NCI-H1092 (cell line): Measurements from ENCODE around the gene MPLKIP.
"Not testable (repeated sequence)": the region's sequence is repeated elsewhere in the genome, so short reads cannot be mapped to it uniquely, and the experiment has no call there.

Source experiments
- DNase-seq: peaks from one replicate; lab custom pipeline; 2025; lab: John Stamatoyannopoulos, UW

MPLKIP gene

DNA sequence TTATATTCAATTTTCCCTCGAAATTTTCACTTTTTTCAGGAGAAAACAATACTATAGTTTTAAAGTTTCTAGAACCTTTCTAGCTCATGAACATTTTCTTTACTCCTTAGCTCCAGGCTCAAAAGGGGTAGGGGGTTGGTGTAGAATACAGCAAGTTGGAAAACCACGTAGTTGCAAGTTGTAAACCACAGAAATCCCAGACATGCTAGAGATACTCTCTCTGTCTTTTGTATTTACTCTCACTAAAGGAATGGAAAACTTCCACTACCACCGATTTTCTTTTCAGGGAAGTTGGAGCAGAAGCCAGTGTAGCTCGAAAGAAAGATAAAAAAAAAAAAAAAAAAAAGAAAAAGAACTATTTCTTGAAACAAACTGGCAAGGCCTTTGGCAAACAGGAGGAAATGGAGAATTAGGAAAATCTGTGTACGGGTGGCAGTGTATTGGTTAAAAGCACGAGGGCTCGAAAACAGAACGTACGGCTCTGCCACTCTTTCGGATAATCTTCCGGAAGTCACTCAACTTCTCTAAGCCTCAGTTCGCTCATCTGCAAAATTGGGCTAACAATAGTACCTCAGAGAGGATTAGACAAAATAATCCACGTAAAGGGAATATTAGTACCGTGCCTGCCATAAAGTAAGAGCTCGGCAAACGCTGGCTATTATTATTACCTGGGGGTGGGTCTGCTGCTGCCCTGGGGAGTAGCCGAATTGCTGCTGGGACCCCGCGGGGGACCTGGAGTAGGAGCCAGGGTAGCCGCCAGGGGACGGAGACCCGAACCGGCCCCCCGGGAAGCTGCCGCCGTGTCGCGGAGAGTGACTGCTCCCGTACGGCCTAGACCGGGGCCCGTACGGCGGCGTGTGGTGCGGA lies 628 bp downstream of the MPLKIP start:
- no peak for DNase-seq

DNA sequence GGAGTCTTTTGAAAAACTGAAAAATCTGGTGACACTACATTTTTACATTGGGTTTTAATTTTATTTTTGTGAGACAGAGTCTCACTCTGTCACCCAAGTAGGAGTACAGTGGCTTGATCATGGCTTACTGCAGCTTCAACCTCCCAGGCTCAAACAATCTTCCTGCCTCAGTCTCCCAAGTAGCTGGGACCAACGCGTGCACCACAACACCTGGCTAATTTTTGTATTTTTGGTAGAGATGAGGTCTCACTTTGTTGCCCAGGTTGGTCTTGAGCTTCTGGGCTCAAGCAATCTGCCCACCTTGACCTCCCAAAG lies 11.5 kb downstream of the MPLKIP start:
- DNase-seq = no peak

DNA sequence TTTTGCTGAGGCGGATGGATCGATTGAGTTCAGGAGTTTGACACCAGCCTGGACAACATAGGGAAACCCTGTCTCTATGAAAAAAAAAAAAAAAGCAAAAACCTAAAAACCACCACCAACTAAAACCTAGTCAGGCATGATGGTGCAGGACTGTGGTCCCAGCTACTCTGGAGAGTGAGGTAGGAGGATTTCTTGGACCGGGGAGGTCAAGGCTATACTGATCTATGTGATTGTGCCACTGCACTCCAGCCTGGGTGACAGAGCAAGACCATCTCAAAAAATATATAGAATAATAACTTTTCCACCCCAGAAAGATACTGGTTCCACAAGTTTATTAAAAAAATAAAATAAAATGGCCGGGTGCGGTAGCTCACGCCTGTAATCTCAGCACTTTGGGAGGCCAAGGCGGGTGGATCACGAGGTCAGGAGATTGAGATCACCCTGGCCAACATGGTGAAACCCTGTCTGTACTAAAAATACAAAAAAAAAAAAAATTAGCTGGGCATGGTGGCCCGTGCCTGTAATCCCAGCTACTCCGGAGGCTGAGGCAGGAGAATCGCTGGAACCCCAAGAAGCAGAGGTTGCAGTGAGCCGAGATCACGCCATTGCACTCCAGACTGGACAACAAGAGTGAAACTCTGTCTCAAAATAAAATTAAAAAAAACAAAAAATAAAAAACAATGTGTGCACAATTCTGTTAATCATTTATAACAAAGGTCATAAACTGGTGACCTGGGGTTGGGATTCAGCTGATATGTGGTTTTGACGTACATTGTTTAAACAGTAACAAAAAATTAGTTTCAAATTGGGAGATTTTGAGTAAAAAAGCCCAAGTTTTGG lies 12.1 kb downstream of the MPLKIP start:
- DNase-seq = not testable (repeated sequence)

DNA sequence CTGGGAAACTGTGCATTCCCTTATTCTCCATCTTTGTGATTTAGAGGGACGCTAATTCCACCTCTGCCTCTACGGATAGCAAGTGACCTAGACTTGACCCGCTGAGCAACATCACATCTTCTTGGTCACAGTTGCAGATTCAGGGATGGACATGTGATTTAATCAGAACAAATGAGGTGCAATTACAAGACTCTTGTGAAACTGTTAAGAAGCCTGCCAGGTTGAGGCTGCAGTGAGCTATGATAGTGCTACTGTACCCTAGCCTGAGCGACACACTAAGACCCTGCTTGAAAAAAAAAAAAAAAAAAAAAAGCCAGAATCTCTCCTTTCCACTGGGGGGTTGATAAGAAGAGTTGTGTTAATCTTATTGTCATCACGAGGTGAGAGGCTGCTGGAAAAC lies 14.4 kb downstream of the MPLKIP start:
- DNase-seq = no peak

DNA sequence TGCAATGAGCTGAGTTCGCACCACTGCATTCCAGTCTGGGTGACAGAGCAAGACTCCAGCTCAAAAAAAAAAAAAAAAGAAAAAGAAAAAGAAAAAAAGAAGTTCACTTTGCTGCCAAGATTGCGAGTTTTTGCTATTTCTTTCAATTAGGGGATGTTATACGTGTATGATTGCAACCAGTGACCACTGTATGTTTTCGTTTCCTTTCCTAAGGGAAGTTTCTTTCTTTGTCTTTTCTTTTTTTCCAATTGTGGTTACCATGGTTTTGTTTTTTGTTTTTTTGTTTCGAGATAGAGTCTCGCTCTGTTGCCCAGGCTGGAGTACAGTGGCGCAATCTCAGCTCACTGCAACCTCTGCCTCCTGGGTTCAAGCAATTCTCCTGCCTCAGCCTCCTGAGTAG lies 16.2 kb downstream of the MPLKIP start:
- not testable (repeated sequence) for DNase-seq

DNA sequence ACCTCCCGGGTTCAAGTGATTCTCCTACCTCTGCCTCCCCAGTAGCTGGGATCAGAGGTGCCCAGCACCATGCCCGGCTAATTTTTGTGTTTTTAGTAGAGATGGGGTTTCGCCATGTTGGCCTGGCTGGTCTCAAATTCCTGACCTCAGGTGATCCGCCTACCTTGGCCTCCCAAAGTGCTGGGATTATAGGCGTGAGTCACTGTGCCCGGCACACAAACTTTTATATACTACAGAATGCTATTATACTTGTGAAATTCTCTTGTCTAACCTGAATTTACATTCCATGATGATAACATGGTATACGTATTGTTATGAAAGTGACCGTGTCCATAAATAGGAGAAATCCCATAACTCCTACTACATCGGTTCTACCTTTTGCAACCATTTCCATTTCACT lies 17.2 kb downstream of the MPLKIP start:
- not testable (repeated sequence) for DNase-seq

DNA sequence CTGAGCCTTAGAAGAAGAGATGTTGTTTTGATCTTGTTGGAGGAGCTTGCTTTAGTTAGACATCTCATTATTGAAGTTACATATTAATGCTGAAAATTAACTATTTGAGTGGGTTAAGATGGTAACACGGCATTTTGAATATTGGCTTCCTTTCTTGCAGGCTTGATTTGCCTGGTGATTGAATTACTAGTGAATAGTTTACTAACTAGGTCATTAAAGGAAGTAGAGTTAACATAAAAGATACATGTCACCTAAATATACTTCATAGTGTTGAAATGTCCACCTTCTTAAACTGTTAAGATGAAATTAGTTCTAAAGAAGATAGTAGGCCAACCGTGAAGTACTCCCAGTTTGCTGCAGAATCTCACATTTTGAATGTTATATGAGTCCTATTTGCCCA lies 18.5 kb downstream of the MPLKIP start:
- no peak for DNase-seq

DNA sequence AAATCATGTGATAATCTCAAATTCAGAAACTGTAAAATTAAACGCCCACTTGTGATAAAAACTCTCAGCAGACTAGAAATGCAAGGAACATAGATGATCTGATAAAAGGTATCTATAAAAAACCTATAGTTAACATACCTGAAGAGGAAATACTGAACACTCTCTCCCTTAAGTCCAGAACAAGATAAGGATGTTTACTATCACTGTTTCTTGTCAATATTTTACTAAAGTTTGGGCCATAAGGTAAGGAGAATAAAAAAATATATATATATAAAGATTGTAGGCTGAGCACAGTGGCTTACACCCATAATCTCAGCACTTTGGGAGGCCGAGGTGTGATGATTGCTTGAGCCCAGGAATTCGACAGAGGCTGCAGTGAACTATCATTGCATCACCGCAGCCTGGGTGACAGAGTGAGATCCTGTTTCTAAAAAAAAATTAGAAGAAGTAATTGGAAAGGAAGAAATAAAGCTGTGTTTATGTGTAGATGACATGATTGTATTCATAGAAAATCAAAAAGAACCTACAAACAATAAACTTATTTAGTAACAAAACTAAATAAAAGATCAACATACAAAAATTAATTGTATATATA lies 28.4 kb downstream of the MPLKIP start:
- DNase-seq = no peak

DNA sequence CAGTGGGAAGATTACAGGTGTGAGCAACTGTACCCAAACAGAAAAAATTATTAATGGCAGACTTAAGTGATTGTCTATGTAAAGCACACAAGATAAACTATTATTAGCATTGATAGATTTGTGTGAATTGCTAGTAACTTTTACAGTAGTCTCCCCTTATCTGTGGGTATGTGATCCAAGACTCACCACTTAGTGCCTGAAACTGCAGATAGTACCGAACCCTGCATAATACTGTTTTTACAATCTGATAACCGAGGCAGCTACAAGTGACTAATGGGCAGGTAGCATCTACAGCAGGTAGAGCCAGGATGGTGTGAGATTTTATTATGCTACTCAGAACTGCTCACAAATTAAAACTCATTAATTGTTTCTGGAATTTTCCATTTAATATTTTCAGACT lies 31.5 kb downstream of the MPLKIP start:
- DNase-seq = no peak

DNA sequence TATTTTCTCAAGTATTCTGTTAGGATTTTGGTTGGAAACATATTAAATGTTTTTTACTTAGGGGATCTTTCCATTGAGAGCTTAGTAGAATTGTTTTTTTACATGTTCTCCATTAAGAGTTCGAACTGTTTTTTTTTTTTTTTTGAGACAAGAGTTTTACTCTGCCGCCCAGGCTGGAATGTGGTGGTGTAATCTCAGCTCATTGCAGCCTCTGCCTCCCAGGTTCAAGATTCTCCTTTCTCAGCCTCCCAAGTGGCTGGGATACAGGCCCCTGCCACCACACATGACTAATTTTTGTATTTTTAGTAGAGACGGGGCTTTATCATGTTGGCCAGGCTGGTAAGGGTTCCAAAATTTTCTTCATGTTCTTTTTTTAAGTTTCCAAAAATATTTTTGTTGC lies 33.2 kb downstream of the MPLKIP start:
- DNase-seq = no peak

DNA sequence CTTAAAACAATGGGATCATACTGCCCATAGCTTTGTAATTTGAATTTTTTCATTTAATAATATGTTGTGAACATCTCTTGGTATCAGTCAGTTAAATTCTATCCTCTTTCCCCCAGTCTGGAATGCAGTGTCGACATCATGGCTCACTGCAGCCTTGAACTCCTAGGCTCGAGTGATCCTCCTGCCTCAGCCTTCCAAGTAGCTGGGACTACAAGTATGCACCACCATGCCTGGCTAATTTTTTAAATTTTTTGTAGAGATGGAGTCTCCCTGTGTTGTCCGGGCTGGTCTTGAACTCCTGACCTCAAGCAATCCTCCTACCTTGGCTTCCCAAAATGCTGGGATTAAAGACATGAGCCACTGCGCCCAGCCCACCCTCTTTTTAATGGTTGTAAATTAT lies 34.6 kb downstream of the MPLKIP start:
- no peak for DNase-seq

DNA sequence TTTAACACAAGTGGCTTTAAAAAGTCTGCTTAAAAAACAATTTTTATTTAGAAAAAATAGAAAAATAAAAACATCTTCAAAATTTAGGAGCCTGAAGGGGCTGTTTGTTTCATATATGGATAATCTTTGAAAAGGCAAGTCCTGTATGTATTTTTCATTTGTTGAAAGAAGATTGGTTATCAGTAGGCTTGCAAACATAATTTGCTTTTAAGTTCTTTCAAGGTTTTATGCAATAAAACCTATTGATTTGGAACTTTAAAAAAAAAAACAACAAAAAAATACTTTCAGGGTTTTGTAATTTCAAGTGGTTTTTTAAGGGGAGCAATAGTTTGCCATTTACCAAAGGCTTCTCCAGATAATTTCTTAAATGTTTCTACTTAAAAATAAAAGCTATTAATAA lies 35.6 kb downstream of the MPLKIP start:
- no peak for DNase-seq

DNA sequence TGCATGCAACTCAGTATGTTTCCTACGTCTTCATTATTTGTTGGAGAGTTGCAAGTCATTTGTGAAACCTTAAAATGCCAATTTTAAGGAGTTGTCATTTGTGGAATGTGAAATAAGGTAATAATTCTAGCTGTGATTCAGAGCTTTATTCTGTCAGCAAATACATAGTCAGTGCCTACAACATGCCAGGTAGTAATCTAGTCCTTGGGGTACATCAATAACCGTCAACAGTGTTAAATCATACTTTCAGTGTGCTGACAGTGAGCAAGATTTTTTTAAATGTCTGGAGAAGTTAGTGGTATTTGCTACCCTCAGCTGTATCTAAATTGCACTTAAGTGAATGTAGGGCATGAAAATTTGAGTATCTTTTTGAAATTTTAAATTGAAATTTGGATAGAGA lies 36.7 kb downstream of the MPLKIP start:
- no peak for DNase-seq

DNA sequence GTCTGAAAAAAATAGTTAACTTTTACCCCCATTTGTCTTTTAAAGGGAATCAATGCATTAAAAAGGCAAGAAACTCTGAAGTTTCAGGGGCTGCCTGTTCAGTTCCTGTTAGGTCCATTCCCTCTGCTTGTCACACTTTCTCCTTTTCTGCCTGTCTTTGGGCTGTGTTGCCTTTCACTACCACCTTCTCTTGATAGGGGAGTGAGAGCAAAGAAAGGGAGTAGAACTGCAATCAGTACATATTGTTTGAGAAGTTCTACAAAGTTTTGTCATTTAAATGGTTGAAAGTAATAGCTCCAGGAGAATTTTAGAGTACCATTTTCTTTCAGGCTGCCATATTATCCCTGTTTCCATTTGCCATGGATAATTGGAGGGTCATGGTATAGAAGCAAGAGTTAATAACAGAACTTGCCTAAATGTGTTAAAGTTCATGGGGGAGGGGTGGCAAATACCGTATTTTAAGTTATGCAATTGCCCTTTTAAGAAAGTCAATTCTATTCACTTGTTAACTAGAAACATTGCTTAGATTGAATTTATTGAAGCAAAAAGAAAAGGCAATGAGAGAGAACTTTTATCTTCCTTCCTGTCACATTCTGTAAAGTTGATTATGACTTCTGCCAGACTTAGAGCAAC lies 38.6 kb downstream of the MPLKIP start:
- DNase-seq = no peak

DNA sequence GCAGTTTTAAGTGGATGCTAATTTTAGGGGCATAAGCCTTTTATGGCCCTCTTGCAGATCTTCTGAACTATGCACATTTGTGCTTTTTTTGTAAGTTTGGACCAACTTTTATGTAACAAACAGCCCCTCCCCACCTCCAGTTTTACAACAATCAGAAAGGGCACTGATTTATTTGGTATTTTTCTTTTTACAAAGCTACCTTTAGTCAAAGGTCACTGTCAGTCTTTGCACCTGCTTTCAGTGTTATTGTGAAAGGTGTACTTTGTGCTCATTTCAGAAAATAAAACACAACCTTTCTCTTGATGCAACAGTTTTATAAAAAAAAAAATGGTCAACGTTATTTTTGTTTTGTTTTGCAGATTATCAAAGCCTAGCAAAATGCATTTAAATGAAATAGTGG lies 39.2 kb downstream of the MPLKIP start:
- no peak for DNase-seq

DNA sequence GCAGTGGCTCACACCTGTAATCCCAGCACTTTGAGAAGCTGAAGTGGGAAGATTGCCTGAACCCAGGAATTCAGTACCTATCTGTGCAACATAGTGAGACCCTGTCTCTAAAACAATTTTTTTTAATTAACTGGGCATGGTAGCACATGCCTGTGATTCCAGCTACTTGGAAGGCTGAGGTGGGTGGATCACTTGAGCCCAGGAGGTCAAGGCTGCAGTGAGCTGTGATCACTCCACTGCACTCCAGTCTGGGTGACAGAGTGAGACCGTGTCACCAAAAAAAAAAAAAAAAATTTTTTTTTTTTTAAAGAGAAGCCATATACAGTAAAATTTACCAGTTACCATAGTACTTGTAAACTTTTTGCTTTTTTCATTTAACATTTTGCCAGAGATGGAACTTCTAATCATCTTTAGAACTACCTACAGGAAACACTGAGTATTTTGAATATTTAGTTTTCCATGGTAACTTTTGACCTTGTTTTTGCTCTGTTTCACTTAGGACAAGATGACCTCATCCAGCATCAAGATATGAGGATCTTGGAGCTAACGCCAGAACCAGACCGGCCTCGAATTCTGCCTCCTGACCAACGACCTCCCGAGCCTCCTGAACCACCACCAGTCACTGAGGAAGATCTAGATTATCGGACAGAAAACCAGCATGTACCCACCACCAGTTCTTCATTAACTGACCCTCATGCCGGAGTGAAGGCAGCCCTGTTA lies 40.6 kb downstream of the MPLKIP start:
- no peak for DNase-seq

DNA sequence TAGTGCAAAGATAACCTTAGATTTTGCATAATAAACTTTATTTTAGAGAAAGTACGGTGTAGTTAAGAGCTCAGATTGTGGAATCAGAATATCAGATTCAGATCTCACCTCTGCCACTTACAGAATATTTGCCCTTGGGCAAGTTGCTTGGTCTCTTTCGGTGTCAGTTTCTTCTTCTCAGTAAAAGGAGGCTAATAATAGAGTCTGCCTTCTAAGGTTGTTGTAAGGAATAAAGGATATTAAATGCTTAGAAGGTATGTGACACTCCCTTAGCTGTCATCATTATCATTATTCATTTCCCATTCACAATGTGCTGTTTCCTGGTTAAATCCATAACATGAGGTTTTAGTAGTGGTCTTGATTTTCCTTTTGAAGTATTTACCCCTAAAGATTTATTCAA lies 42.2 kb downstream of the MPLKIP start:
- DNase-seq = no peak

DNA sequence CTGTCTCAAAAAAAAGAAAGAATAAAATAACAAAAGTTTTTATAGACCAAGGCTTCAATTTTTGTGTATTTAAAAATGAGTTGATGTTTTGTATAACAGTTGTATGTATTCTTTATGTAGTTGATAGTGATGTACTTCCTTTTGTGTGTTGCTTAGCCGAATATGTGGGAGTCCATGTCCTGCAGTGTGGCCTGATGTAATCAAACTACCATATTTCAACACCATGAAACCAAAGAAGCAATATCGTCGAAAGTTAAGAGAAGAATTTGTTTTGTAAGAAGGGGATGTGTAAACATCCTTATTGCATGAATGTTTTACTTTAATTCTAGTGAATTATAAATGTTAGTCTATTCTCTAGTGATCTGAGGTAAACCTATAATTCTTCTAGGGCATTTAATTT lies 56.6 kb downstream of the MPLKIP start:
- no peak for DNase-seq
